NT2/D1 (cell line): ENCODE results near the gene SVBP.

Experiments
- DNase-seq: peaks from one replicate; pipeline ENCODE4 v3.0.0-alpha.2; 2011; ENCODE audit warnings: low read depth, low spot score
- H3K27me3 ChIP-seq: 2 replicates; pipeline ENCODE4 v1.6.0; 2011; ENCODE audit warnings: mild to moderate bottlenecking; ENCODE audit not compliant: insufficient read length, insufficient read depth
- H3K36me3 ChIP-seq: 2 replicates; pipeline ENCODE4 v1.6.1; 2011; ENCODE audit warnings: mild to moderate bottlenecking, low read length, mixed read lengths; ENCODE audit not compliant: insufficient read depth, insufficient read length
- H3K4me1 ChIP-seq: 2 replicates; pipeline ENCODE4 v1.5.1; 2011; ENCODE audit not compliant: insufficient read depth, insufficient read length
- H3K4me3 ChIP-seq: 2 replicates; pipeline ENCODE4 v1.5.1; 2011; ENCODE audit warnings: low read depth; ENCODE audit not compliant: insufficient read length
- H3K9ac ChIP-seq: 2 replicates; pipeline ENCODE4 v1.6.0; 2011; ENCODE audit warnings: low read depth; ENCODE audit not compliant: insufficient read length
- H3K9me3 ChIP-seq: 2 replicates; pipeline ENCODE4 v1.5.1; 2011; ENCODE audit warnings: mild to moderate bottlenecking, low read length; ENCODE audit not compliant: insufficient read depth
- SUZ12 ChIP-seq: IDR thresholded peaks from 2 replicates; pipeline ENCODE4 v1.6.1; 2011; ENCODE audit not compliant: insufficient read length, insufficient read depth; ENCODE audit errors: extremely low read depth
- YY1 ChIP-seq: IDR thresholded peaks from 2 replicates; pipeline ENCODE4 v1.6.1; 2011; ENCODE audit not compliant: insufficient read length, insufficient read depth
- ZNF274 ChIP-seq: IDR thresholded peaks from 2 replicates; pipeline ENCODE4 v1.6.1; 2011; ENCODE audit warnings: mild to moderate bottlenecking, low read depth, low read length

The SVBP gene

DNA sequence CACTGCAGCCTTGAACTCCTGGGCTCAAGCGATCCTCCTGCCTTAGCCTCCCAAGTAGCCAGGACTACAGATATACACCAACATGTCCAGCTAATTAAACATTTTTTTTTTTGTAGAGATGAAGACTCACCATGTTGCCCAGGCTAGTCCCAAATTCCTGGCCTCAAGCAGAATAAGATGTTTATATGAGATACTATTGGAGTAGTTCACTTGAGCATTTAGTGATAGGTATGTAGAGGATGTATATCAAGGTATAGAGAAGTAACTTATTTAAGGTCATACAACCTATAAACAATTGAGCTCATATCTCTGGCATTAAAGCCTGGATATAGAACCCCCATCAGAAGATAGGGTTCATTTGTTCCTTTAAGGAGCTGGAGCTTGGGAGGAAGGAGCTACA is 37.0 kb downstream of the SVBP start:
- no peak overlapping the region for H3K4me3 ChIP-seq
- no peaks in the 10 kb centered on the region for H3K4me1 ChIP-seq
- no peak overlapping the region for H3K9ac ChIP-seq
- no peaks in the 10 kb centered on the region for H3K27me3 ChIP-seq
- no peak for TF ChIP-seq ZNF274
- TF ChIP-seq SUZ12 = no peak
- TF ChIP-seq YY1 = no peak
- no peak for DNase-seq
- H3K36me3 ChIP-seq = peaks cover 84% of the 10 kb centered on the region
- no peaks in the 10 kb centered on the region for H3K9me3 ChIP-seq

DNA sequence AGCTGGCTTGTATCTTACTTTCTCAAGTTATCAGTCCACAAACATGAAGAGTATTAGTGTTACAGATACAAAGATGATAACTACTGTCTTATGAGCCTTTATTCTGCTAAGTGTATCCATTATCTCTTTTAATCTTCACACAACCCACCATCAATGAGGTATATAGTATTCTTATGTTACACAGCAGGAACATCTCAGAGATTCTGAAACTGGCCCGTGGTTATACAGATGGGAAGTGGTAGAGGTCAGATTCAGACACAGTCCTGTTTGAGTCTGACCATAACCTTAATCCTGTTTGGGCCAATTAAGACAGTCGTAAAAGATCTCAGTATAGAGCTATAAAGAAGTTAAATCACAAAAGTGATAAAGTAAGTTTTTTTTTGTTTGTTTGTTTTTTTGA is 37.5 kb downstream of the SVBP start:
- no peak for DNase-seq
- H3K4me3 ChIP-seq = no peak overlapping the region
- H3K4me1 ChIP-seq = no peaks in the 10 kb centered on the region
- no peaks in the 10 kb centered on the region for H3K9me3 ChIP-seq
- no peak for TF ChIP-seq ZNF274
- TF ChIP-seq YY1 = no peak
- no peak for TF ChIP-seq SUZ12
- H3K36me3 ChIP-seq = peaks cover 85% of the 10 kb centered on the region
- H3K9ac ChIP-seq = no peak overlapping the region
- H3K27me3 ChIP-seq = no peaks in the 10 kb centered on the region

DNA sequence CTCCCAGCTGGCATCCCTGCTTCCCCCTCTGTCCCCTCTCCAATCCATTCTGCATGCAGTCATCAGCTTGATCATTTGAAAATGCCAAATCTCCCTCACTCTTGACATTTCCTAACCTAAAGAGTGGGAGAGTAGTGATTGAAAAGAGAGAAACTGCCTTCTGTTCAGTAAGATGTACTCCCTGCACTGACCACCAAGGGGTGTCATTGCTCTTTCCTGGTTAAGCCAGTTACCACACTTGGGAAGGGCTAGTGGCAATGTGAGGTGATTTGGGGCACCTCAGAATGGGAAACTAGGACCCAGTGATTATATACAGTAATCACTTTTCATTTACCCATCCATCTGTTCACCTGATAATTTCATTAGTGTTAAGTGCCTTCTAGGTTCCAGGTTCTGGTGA is 39.3 kb downstream of the SVBP start:
- no peak for TF ChIP-seq SUZ12
- TF ChIP-seq YY1 = no peak
- TF ChIP-seq ZNF274 = no peak
- Histone ChIP-seq H3K9ac (no peak overlapping the region), H3K27me3 (no peaks in the 10 kb centered on the region), H3K36me3 (peaks cover 86% of the 10 kb centered on the region), H3K4me3 (no peak overlapping the region), H3K9me3 (no peaks in the 10 kb centered on the region), H3K4me1 (no peaks in the 10 kb centered on the region)
- peak; percentile 56 for DNase-seq

DNA sequence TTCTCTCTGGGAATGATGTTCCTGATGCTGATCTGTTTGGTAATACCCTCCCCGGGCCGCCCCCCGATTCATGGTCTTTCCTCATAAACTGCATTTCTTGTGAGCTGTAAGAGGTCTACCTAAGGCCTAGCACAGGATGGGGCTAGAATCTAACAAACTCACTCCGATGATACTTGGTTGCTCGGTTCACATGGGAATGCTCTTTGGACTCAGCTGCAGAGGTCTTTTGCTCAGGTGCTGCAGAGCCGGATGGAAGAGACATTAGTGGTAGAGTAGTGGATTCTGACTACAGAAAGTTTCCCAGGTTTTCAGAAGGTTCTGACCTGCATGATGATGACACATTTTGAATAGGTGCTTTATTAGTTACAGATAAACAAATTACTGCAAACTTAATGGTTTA is 40.7 kb downstream of the SVBP start:
- no peaks in the 10 kb centered on the region for H3K9me3 ChIP-seq
- H3K27me3 ChIP-seq = no peaks in the 10 kb centered on the region
- no peak overlapping the region for H3K9ac ChIP-seq
- TF ChIP-seq YY1 (no peak), ZNF274 (no peak), SUZ12 (no peak)
- H3K4me1 ChIP-seq = no peaks in the 10 kb centered on the region
- DNase-seq = no peak
- peaks cover 90% of the 10 kb centered on the region for H3K36me3 ChIP-seq
- H3K4me3 ChIP-seq = no peak overlapping the region

DNA sequence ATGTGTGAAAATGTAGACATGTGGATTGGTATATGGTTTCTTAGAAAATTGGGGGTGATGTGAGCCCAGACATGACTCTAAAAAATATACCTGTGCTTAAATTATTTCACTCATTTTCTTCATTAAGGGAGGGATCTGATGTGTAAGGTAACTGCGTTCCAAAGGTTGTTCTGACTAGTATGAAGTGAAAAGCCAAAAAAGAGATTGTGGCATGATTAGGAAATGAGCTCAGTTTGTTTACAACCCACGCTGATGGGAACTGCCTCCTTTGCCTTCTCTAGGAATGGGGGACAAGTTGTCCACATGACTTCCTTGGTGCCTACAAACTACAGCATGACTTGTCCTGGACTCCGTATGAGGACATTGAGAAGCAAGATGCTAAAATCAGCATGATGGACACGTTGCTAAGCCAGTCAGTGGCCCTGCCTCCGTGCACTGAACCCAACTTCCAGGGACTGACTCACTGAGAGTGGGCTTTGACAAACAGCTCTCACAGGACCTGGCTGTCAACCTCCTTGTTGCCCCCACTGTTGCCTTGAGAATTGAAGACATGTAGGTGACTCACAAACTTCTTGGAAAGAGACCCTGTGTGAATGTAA is 42.2 kb downstream of the SVBP start:
- H3K9me3 ChIP-seq = no peaks in the 10 kb centered on the region
- no peaks in the 10 kb centered on the region for H3K4me1 ChIP-seq
- TF ChIP-seq YY1 (no peak), SUZ12 (no peak), ZNF274 (no peak)
- DNase-seq = no peak
- H3K9ac ChIP-seq = no peak overlapping the region
- H3K4me3 ChIP-seq = no peak overlapping the region
- H3K27me3 ChIP-seq = no peaks in the 10 kb centered on the region
- H3K36me3 ChIP-seq = peaks cover 89% of the 10 kb centered on the region

DNA sequence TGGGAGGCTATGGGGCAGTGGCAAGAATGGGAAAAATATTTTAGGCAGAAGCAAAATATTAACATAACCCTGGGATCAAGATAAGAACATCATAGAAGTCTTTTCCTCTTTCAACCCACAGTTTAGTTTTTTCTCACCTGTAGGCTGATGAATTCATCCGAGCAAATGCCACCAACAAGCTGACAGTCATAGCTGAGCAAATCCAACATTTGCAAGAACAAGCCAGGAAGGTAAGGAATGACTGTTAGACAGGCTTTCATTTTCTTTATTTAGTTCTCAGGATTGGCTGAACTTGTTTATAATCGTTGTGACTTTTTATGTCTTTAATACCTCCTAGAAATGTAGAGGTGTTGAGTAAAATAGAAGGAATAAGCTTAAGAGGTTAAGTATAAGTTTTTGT is 43.8 kb downstream of the SVBP start:
- H3K9me3 ChIP-seq = no peaks in the 10 kb centered on the region
- DNase-seq = no peak
- no peak overlapping the region for H3K4me3 ChIP-seq
- H3K27me3 ChIP-seq = no peaks in the 10 kb centered on the region
- no peak overlapping the region for H3K9ac ChIP-seq
- no peak for TF ChIP-seq ZNF274
- TF ChIP-seq YY1 = no peak
- TF ChIP-seq SUZ12 = no peak
- H3K36me3 ChIP-seq = peaks cover 83% of the 10 kb centered on the region
- no peaks in the 10 kb centered on the region for H3K4me1 ChIP-seq

DNA sequence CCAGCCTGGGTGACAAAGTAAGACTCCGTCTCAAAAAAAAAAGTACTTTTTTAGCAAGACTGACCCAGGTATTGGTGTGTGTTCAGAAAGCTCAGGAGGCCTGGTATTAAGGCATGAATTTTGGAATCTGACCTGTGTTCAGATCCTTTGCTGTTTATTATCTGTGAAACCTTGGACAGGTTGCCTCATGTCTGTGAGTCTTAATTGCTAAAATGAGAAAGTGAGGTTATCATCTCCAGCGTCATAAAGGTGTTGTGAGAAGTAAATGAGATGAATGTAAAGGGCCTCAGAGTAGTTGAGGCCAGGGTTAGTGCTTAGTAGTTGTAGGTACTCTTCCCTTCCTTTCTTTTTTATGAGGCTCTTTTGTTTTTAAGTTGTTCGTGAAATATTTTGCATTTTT is 47.4 kb downstream of the SVBP start:
- TF ChIP-seq ZNF274 = no peak
- no peak for TF ChIP-seq SUZ12
- TF ChIP-seq YY1 = no peak
- no peak for DNase-seq
- Histone ChIP-seq H3K27me3 (no peaks in the 10 kb centered on the region), H3K4me1 (no peaks in the 10 kb centered on the region), H3K4me3 (no peak overlapping the region), H3K36me3 (peaks cover 47% of the 10 kb centered on the region), H3K9me3 (no peaks in the 10 kb centered on the region), H3K9ac (no peak overlapping the region)

DNA sequence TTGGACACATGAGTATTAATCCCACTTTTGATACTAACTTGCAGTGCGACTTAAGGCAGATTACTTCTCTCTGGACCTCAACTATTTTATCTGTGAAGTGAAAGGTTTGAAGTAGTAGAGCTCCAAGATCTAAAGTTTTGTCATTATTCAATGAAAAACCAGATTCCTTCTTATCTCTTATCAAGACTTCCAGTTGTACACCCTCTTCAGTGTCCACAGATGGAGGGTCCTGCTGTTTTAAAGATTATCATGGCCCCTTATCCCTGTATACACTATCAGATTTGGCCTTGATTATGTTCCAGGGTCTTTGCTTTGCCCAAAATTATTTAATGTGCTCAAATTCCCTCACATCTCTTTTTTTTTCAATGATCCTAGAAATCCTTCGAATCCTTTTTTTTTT is 49.0 kb downstream of the SVBP start:
- peak overlapping the region; percentile 97 for H3K9ac ChIP-seq
- peaks cover 2% of the 10 kb centered on the region for H3K4me1 ChIP-seq
- TF ChIP-seq ZNF274 (no peak), SUZ12 (no peak), YY1 (no peak)
- H3K27me3 ChIP-seq = no peaks in the 10 kb centered on the region
- no peak for DNase-seq
- peaks cover 30% of the 10 kb centered on the region for H3K36me3 ChIP-seq
- peak overlapping the region; percentile 100 for H3K4me3 ChIP-seq
- no peaks in the 10 kb centered on the region for H3K9me3 ChIP-seq
